IMR-90 (cell line): ENCODE data around the gene ANKRD30A. TPM values are rescaled to one million over a fixed set of nuclear protein-coding genes. Genes with fewer than 3 reads are reported as not detected.

Experiments used
- ATAC-seq: fragments of 200-7000 bp; cut with Tn5 transposase; 2 replicates; pipeline ENCODE4 v1.9.1; 2020; ENCODE audit warnings: low read depth, mild to moderate bottlenecking, moderate library complexity
- BruUV-seq: library from RNA; stranded (reverse); fragments of 400-500 nt; replicated peaks from 2 replicates; lab custom pipeline; 2021; lab: Mats Ljungman, UMichigan
- CTCF ChIA-PET: fragments of 300-600 bp; formaldehyde crosslinking; extraction: SDS; loops from one replicate; lab custom pipeline; 2021; ENCODE audit warnings: antibody characterized with exemption; lab: Yijun Ruan, JAX
- POLR2A ChIA-PET: fragments of 300-600 bp; sonication (Branson Sonifier 250); formaldehyde crosslinking; loops from one replicate; lab custom pipeline; 2022; ENCODE audit warnings: antibody characterized with exemption; ENCODE audit not compliant: unreplicated experiment; lab: Charles Lee
- DNase-seq: peaks from one replicate; pipeline ENCODE4 v3.0.0; 2013
- H2AFZ ChIP-seq: replicated peaks from 2 replicates; pipeline ENCODE3; 2013; ENCODE audit warnings: low read length, mild to moderate bottlenecking; ENCODE audit not compliant: poor library complexity
- H2AK5ac ChIP-seq: 2 replicates; pipeline ENCODE4 v1.6.1; 2013; ENCODE audit warnings: low read depth, low read length, inconsistent platforms
- H2AK9ac ChIP-seq: replicated peaks from 2 replicates; pipeline ENCODE3; 2013; ENCODE audit warnings: mild to moderate bottlenecking, low read depth, low read length, moderate library complexity; ENCODE audit not compliant: poor library complexity
- H2BK120ac ChIP-seq: 2 replicates; pipeline ENCODE4 v1.6.1; 2013; ENCODE audit warnings: low read depth, low read length, inconsistent platforms
- H2BK15ac ChIP-seq: 3 replicates; pipeline ENCODE4 v1.6.1; 2013; ENCODE audit warnings: low read depth, low read length, inconsistent platforms
- H2BK20ac ChIP-seq: 2 replicates; pipeline ENCODE4 v1.6.1; 2013; ENCODE audit warnings: low read depth, mild to moderate bottlenecking, inconsistent platforms, low read length, moderate library complexity
- H2BK5ac ChIP-seq: 2 replicates; pipeline ENCODE4 v1.6.1; 2013; ENCODE audit warnings: mild to moderate bottlenecking, low read depth, low read length, inconsistent platforms; ENCODE audit not compliant: poor library complexity, severe bottlenecking
- H3K14ac ChIP-seq: replicated peaks from 2 replicates; pipeline ENCODE4 v1.6.1; 2013; ENCODE audit warnings: low read depth, low read length, inconsistent platforms
- H3K18ac ChIP-seq: 2 replicates; pipeline ENCODE4 v1.6.1; 2013; ENCODE audit warnings: low read depth, low read length, control low read depth
- H3K23ac ChIP-seq: 2 replicates; pipeline ENCODE4 v1.6.1; 2013; ENCODE audit warnings: low read depth, low read length, inconsistent platforms
- H3K27ac ChIP-seq: 2 replicates; pipeline ENCODE4 v1.5.1; 2013; ENCODE audit warnings: mild to moderate bottlenecking, control low read depth, low read length; ENCODE audit not compliant: insufficient read depth
- H3K27me3 ChIP-seq: 2 replicates; pipeline ENCODE4 v1.6.1; 2013; ENCODE audit warnings: low read length; ENCODE audit not compliant: control insufficient read depth, insufficient read depth
- H3K36me3 ChIP-seq: 2 replicates; pipeline ENCODE4 v1.6.1; 2013; ENCODE audit warnings: low read length, mixed read lengths; ENCODE audit not compliant: control insufficient read depth, insufficient read depth
- H3K4ac ChIP-seq: 2 replicates; pipeline ENCODE4 v1.6.1; 2013; ENCODE audit warnings: low read depth, low read length, inconsistent platforms
- H3K4me1 ChIP-seq: 2 replicates; pipeline ENCODE4 v1.6.1; 2013; ENCODE audit warnings: low read length, mixed read lengths; ENCODE audit not compliant: control insufficient read depth, insufficient read depth
- H3K4me2 ChIP-seq: 2 replicates; pipeline ENCODE4 v1.6.1; 2013; ENCODE audit warnings: low read depth, mild to moderate bottlenecking, control low read depth, low read length, moderate library complexity
- H3K4me3 ChIP-seq: 2 replicates; pipeline ENCODE4 v1.5.1; 2013; ENCODE audit warnings: low read depth, mild to moderate bottlenecking, control low read depth, low read length, moderate library complexity; ENCODE audit not compliant: insufficient read depth
- H3K56ac ChIP-seq: 2 replicates; pipeline ENCODE4 v1.6.1; 2013; ENCODE audit warnings: low read length, inconsistent platforms; ENCODE audit not compliant: insufficient read depth; ENCODE audit errors: extremely low read depth
- H3K79me1 ChIP-seq, 2 experiments: 2 replicates each; pipeline ENCODE4 v1.6.1; 2013; ENCODE audit warnings: low read length in 2 of 2, inconsistent platforms in 1 of 2, low read depth in 1 of 2
- H3K9ac ChIP-seq: 2 replicates; pipeline ENCODE4 v1.6.1; 2013; ENCODE audit warnings: low read depth, low read length, control low read depth
- H3K9me1 ChIP-seq: 2 replicates; pipeline ENCODE4 v1.6.1; 2013; ENCODE audit warnings: low read length, inconsistent platforms; ENCODE audit not compliant: insufficient read depth
- H3K9me3 ChIP-seq: 2 replicates; pipeline ENCODE4 v1.6.1; 2013; ENCODE audit warnings: low read length; ENCODE audit not compliant: control insufficient read depth, insufficient read depth
- H4K20me1 ChIP-seq: 2 replicates; pipeline ENCODE4 v1.6.1; 2013; ENCODE audit warnings: low read length, inconsistent platforms; ENCODE audit not compliant: insufficient read depth
- H4K5ac ChIP-seq: 2 replicates; pipeline ENCODE4 v1.6.1; 2013; ENCODE audit warnings: mild to moderate bottlenecking, low read depth, low read length, control low read depth
- H4K8ac ChIP-seq, 2 experiments: 2 replicates each; pipeline ENCODE4 v1.6.1; 2013; ENCODE audit warnings: low read depth in 2 of 2, low read length in 2 of 2, control low read depth in 1 of 2, inconsistent platforms in 1 of 2
- H4K91ac ChIP-seq: 2 replicates; pipeline ENCODE4 v1.6.1; 2013; ENCODE audit warnings: low read depth, low read length, inconsistent platforms; ENCODE audit not compliant: insufficient read depth
- BHLHE40 ChIP-seq: fragments of 150-350 bp; IDR thresholded peaks from 2 replicates; pipeline ENCODE4 v1.6.1; 2016; ENCODE audit warnings: mild to moderate bottlenecking, low read depth, low read length
- CTCF ChIP-seq: conservative IDR thresholded peaks from 2 replicates; pipeline ENCODE4 v1.5.1; 2012; ENCODE audit warnings: mild to moderate bottlenecking, low read depth, low read length, improper control_type of control experiment
- ELK1 ChIP-seq: fragments of 150-350 bp; IDR thresholded peaks from 2 replicates; pipeline ENCODE4 v1.6.1; 2016; ENCODE audit warnings: low read depth, mild to moderate bottlenecking, low read length, moderate library complexity, borderline replicate concordance
- MAZ ChIP-seq: IDR thresholded peaks from 2 replicates; pipeline ENCODE4 v1.6.1; 2012; ENCODE audit warnings: low read depth, mild to moderate bottlenecking, low read length, improper control_type of control experiment, moderate library complexity, borderline replicate concordance
- MXI1 ChIP-seq: IDR thresholded peaks from 2 replicates; pipeline ENCODE4 v1.6.1; 2012; ENCODE audit warnings: low read depth, mild to moderate bottlenecking, low read length, moderate library complexity, borderline replicate concordance
- POLR2A ChIP-seq: IDR thresholded peaks from 2 replicates; pipeline ENCODE4 v1.6.1; 2012; ENCODE audit warnings: mild to moderate bottlenecking, low read depth, low read length
- RFX5 ChIP-seq: IDR thresholded peaks from 2 replicates; pipeline ENCODE4 v1.8.0; 2012; ENCODE audit warnings: low read depth, mild to moderate bottlenecking, low read length, moderate library complexity
- SMC3 ChIP-seq: fragments of 150-350 bp; IDR thresholded peaks from 2 replicates; pipeline ENCODE4 v1.6.1; 2016; ENCODE audit warnings: low read depth, mild to moderate bottlenecking, antibody characterized with exemption, low read length, moderate library complexity
- WGBS, 2 experiments: methylation state at CpG; one replicate each; pipeline versions ENCODE4 v1.1.5 to v1.1.7; 2013; ENCODE audit warnings: missing lambda C conversion rate in 2 of 2; ENCODE audit not compliant: insufficient read length in 1 of 2; ENCODE audit errors: extremely low coverage in 2 of 2; 5-methylcytosine and 5-hydroxymethylcytosine counted together
- dilution Hi-C: fragments of 300-500 bp; cut with HindIII; formaldehyde crosslinking; loops from one replicate; pipeline ENCODE4 v1.14.3; 2018; ENCODE audit warnings: low sequenced_read_pairs; ENCODE audit not compliant: unreplicated experiment
- in situ Hi-C: fragments of 300-500 bp; cut with MboI; formaldehyde crosslinking; loops from 3 replicates; pipeline ENCODE4 v1.14.3; 2019; ENCODE audit warnings: low sequenced_read_pairs, inconsistent platforms, mixed read lengths
- intact Hi-C: fragments of 100-400 bp; cut with micrococcal nuclease; formaldehyde crosslinking; loops from 2 replicates; pipeline ENCODE4 v1.10.0; 2022
- polyA plus RNA-seq, 3 experiments: library from polyadenylated mRNA; depleted of rRNA; stranded (reverse); fragments of >200 nt; gene quantifications; 2 replicates each; pipeline ENCODE4 v1.2.3, GENCODE V29; 2012; ENCODE audit warnings: low replicate concordance in 1 of 3
- total RNA-seq: library from RNA; depleted of rRNA; stranded (reverse); fragments of >200 nt; gene quantifications from 2 replicates; pipeline ENCODE4 v1.2.3, GENCODE V29; 2012

ANKRD30A gene
- total and polyA plus RNA-seq, 2 of the 4 experiments (the other 2 are of a cell fraction): not detected

- WGBS, 2 experiments: no CpG with 5 or more reads among the region's 3 CpGs
- H4K5ac ChIP-seq: no peak overlapping the region
- H3K4me2 ChIP-seq: no peak overlapping the region
- no peaks in the 10 kb centered on the region for H4K20me1 ChIP-seq
- no peak overlapping the region for H3K9ac ChIP-seq
- H2BK120ac ChIP-seq: no peak overlapping the region
- CTCF ChIA-PET: no interaction called here
- H3K4me3 ChIP-seq: no peak overlapping the region
- H3K4me1 ChIP-seq: no peaks in the 10 kb centered on the region
- ATAC-seq: no peak
- no peaks in the 10 kb centered on the region for H3K36me3 ChIP-seq
- H2BK15ac ChIP-seq: no peak overlapping the region
- no peak overlapping the region for H3K18ac ChIP-seq
- no peak overlapping the region for H2BK20ac ChIP-seq
- no TSS peak for BruUV-seq
- H3K27me3 ChIP-seq: no peaks in the 10 kb centered on the region
- H4K8ac ChIP-seq: no peak overlapping the region
- POLR2A ChIA-PET: no interaction called here
- no peak for TF ChIP-seq MAZ
- no peak for TF ChIP-seq RFX5
- no peak for TF ChIP-seq CTCF
- no peak for TF ChIP-seq BHLHE40
- no peak for TF ChIP-seq SMC3
- no peak for TF ChIP-seq POLR2A
- TF ChIP-seq ELK1: no peak
- no peak for TF ChIP-seq MXI1
- no peak overlapping the region for H2AK9ac ChIP-seq
- H3K56ac ChIP-seq: no peak overlapping the region
- no peak overlapping the region for H3K14ac ChIP-seq
- no peaks in the 10 kb centered on the region for H3K79me1 ChIP-seq
- H2BK5ac ChIP-seq: no peak overlapping the region
- DNase-seq: no peak
- H3K27ac ChIP-seq: no peak overlapping the region
- H3K23ac ChIP-seq: no peak overlapping the region
- no peak overlapping the region for H2AK5ac ChIP-seq
- in situ Hi-C loops: no loop called here
- intact Hi-C loops: no loop called here
- peaks cover 8% of the 10 kb centered on the region for H3K9me3 ChIP-seq
- H2AFZ ChIP-seq: no peak overlapping the region
- dilution Hi-C loops: no loop called here
- H3K4ac ChIP-seq: no peak overlapping the region
- H4K91ac ChIP-seq: no peak overlapping the region
- H3K9me1 ChIP-seq: no peaks in the 10 kb centered on the region
These were observed 142.9 kb downstream of the ANKRD30A start for GRCh38 chr10:37268266-37268665.
